Epithelial cell of prostate (primary cell): ENCODE data around the gene CTNNA1.

Experiments used
- DNase-seq: peaks from one replicate; pipeline ENCODE4 v3.0.0-alpha.2; 2011; ENCODE audit warnings: low read depth, low spot score
- H3K27ac ChIP-seq: fragments of 450-650 bp; 2 replicates; pipeline ENCODE4 v1.5.1; 2017; ENCODE audit warnings: mild to moderate bottlenecking

CTNNA1 gene

GRCh38 chr5:138943599-138944173 lies 190.5 kb downstream of the CTNNA1 start:
- no peak overlapping the region for H3K27ac ChIP-seq
- DNase-seq, result no peak

- no peak for DNase-seq
- H3K27ac ChIP-seq, result no peak overlapping the region
Observed at GRCh38 chr5:138944527-138945322, 191.5 kb downstream of the CTNNA1 start.

- no peak for DNase-seq
- no peak overlapping the region for H3K27ac ChIP-seq
Observed at GRCh38 chr5:138945421-138946240, 192.4 kb downstream of the CTNNA1 start.

- no peak for DNase-seq
- H3K27ac ChIP-seq, result no peak overlapping the region
Observed at GRCh38 chr5:138946241-138946623, 193.0 kb downstream of the CTNNA1 start.

GRCh38 chr5:138946831-138947560 lies 193.8 kb downstream of the CTNNA1 start:
- H3K27ac ChIP-seq, result no peak overlapping the region
- no peak for DNase-seq

GRCh38 chr5:138947780-138948179 lies 194.6 kb downstream of the CTNNA1 start:
- H3K27ac ChIP-seq, result no peak overlapping the region
- no peak for DNase-seq

- H3K27ac ChIP-seq, result no peak overlapping the region
- no peak for DNase-seq
Observed at GRCh38 chr5:138948471-138949222, 195.4 kb downstream of the CTNNA1 start.

GRCh38 chr5:138949223-138949574 lies 196.0 kb downstream of the CTNNA1 start:
- DNase-seq, result no peak
- H3K27ac ChIP-seq, result no peak overlapping the region

GRCh38 chr5:138949988-138950387 lies 196.8 kb downstream of the CTNNA1 start:
- no peak for DNase-seq
- no peak overlapping the region for H3K27ac ChIP-seq

GRCh38 chr5:138950421-138951031 lies 197.3 kb downstream of the CTNNA1 start:
- no peak overlapping the region for H3K27ac ChIP-seq

GRCh38 chr5:138951091-138951985 lies 198.1 kb downstream of the CTNNA1 start:
- no peak overlapping the region for H3K27ac ChIP-seq
- DNase-seq, result no peak

More at GRCh38 chr5:138950421-138951031, 197.3 kb downstream of the CTNNA1 start:
- DNase-seq, result no peak

GRCh38 chr5:138951986-138952735 lies 198.9 kb downstream of the CTNNA1 start:
- no peak overlapping the region for H3K27ac ChIP-seq
- DNase-seq, result no peak

GRCh38 chr5:138952962-138953361 lies 199.7 kb downstream of the CTNNA1 start:
- no peak for DNase-seq
- no peak overlapping the region for H3K27ac ChIP-seq

GRCh38 chr5:138953387-138954256 lies 200.4 kb downstream of the CTNNA1 start:
- no peak overlapping the region for H3K27ac ChIP-seq
- no peak for DNase-seq

GRCh38 chr5:138954257-138955012 lies 201.2 kb downstream of the CTNNA1 start:
- H3K27ac ChIP-seq, result no peak overlapping the region
- no peak for DNase-seq

- DNase-seq, result no peak
- no peak overlapping the region for H3K27ac ChIP-seq
Observed at GRCh38 chr5:138955013-138955660, 201.9 kb downstream of the CTNNA1 start.
